HCT116 (cell line): ENCODE measurements around the gene NRXN2.

Experiments
- POLR2A ChIP-seq: IDR thresholded peaks from 2 replicates; pipeline ENCODE4 v1.7.0; 2011; ENCODE audit warnings: borderline replicate concordance; ENCODE audit not compliant: insufficient read depth, insufficient read length; ENCODE audit errors: extremely low read depth
- SRF ChIP-seq: IDR thresholded peaks from 2 replicates; pipeline ENCODE4 v1.6.1; 2012; ENCODE audit warnings: low read depth

DNA sequence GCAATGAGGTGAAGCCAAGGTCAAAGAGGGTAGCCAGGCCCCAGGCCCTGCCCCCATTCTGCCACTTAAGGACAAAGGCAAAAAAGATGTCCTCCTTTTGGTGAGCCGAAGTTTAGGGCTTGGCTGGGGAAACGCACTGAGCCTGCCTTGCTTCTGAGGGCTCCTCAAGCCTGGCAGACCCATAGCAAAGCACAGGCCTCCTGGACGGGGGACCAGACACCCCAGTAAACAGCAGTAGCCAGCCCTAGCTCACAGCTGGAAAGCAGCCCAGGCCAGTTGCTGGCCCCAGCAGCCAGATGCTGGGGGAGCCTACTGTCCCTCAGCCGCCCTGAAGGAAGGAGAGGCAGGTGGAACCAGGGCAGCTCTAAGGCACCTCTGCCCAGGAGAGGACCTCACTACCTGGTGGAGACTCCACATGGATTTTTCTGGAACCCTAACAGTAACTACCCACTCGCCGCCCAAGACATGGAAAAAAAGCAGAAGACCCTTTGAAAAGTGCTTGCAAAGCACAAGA lies 40.6 kb upstream of the NRXN2 start:
- TF ChIP-seq POLR2A, result no peak
- TF ChIP-seq SRF, result no peak
